ENCODE measurements around the gene RNPEPL1.

DNA sequence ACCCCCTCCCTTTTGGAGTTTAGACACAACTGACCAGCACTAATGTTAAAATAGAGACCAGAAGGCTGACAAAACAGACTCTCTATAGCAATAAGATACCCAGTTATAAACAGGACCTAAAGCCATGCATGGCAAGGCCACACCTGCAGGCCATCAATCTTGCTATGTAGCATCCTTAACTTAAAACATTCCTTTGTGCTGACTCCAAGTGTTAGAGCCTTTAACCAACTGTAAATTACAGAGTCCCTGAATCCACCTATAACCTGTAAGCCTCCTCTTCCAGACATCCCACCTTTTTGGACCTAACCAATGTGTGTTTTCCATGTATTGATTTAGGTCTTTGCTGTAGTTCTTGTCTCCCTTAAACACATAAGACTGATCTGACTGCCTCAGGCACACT, 28.4 kb upstream of the RNPEPL1 start:
- TF ChIP-seq, protein P1, sequence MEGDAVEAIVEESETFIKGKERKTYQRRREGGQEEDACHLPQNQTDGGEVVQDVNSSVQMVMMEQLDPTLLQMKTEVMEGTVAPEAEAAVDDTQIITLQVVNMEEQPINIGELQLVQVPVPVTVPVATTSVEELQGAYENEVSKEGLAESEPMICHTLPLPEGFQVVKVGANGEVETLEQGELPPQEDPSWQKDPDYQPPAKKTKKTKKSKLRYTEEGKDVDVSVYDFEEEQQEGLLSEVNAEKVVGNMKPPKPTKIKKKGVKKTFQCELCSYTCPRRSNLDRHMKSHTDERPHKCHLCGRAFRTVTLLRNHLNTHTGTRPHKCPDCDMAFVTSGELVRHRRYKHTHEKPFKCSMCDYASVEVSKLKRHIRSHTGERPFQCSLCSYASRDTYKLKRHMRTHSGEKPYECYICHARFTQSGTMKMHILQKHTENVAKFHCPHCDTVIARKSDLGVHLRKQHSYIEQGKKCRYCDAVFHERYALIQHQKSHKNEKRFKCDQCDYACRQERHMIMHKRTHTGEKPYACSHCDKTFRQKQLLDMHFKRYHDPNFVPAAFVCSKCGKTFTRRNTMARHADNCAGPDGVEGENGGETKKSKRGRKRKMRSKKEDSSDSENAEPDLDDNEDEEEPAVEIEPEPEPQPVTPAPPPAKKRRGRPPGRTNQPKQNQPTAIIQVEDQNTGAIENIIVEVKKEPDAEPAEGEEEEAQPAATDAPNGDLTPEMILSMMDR (IDR thresholded peaks at IDR 0.05; ENCODE audit: poor library complexity), result no peak
- no peak for TF ChIP-seq EZH2 (IDR thresholded peaks at IDR 0.05; ENCODE audit: borderline replicate concordance)

Measured in hepatocyte (in vitro differentiated cells).